Lower leg skin (tissue), 4 donors: ENCODE data around the gene ITGAD. TPM values are rescaled to one million over a fixed set of nuclear protein-coding genes. Genes with fewer than 3 reads are reported as not detected.

Experiments
- DNase-seq, 2 donors: peaks; one replicate each; pipeline ENCODE4 v3.0.0-alpha.2; 2019; ENCODE audit warnings: low spot score in 2 of 2
- H3K4me3 ChIP-seq: fragments of 200-600 bp; sonication (generic); 2 replicates; pipeline ENCODE4 v1.5.1; 2017; ENCODE audit warnings: mild to moderate bottlenecking, low read depth; ENCODE audit not compliant: poor library complexity, severe bottlenecking
- POLR2A ChIP-seq, 2 donors: fragments of 450-650 bp; IDR thresholded peaks; one replicate each; pipeline ENCODE4 v1.6.1; 2016 to 2017; ENCODE audit warnings: antibody characterized with exemption in 2 of 2, mild to moderate bottlenecking in 1 of 2, moderate library complexity in 1 of 2
- WGBS, 2 donors: methylation state at CpG; one replicate each; pipeline ENCODE4 v1.1.5; 2018; 5-methylcytosine and 5-hydroxymethylcytosine counted together
- intact Hi-C: fragments of 100-400 bp; cut with DNase I; formaldehyde crosslinking; loops from one replicate; pipeline ENCODE4 v1.15.0; 2023; ENCODE audit warnings: low total_unique reads
- total RNA-seq, 4 donors: library from RNA; depleted of rRNA; stranded (reverse); fragments of >200 nt; gene quantifications; one replicate each; pipeline ENCODE4 v1.1.0, GENCODE V29; 2016
- TF ChIP-seq, protein P1 (sequence below), 3 donors: fragments of 450-650 bp; IDR thresholded peaks; one replicate each; pipeline ENCODE4 v1.5.1; 2016; ENCODE audit warnings: antibody characterized with exemption in 3 of 3, mild to moderate bottlenecking in 3 of 3, moderate library complexity in 2 of 3

The ITGAD gene
- total RNA-seq, 4 donors from 2014 or later: not detected

DNA sequence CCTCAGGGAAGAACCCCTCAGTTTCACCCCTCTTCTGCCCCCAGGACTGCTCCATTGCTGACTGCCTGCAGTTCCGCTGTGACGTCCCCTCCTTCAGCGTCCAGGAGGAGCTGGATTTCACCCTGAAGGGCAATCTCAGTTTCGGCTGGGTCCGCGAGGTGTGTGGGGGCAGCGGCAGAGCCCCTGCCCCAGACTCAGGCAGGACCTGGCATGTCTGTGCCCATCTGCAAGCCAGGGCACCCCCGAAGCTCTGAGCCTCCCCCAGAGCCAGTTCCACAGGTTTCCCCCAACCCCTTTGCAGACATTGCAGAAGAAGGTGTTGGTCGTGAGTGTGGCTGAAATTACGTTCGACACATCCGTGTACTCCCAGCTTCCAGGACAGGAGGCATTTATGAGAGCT is 30.7 kb downstream of the ITGAD start:
- WGBS, 2 donors: 54 to 64% methylated on average over 12 of the region's 12 CpGs
- TF ChIP-seq POLR2A (IDR thresholded peaks at IDR 0.05): no peak
- TF ChIP-seq, protein P1, sequence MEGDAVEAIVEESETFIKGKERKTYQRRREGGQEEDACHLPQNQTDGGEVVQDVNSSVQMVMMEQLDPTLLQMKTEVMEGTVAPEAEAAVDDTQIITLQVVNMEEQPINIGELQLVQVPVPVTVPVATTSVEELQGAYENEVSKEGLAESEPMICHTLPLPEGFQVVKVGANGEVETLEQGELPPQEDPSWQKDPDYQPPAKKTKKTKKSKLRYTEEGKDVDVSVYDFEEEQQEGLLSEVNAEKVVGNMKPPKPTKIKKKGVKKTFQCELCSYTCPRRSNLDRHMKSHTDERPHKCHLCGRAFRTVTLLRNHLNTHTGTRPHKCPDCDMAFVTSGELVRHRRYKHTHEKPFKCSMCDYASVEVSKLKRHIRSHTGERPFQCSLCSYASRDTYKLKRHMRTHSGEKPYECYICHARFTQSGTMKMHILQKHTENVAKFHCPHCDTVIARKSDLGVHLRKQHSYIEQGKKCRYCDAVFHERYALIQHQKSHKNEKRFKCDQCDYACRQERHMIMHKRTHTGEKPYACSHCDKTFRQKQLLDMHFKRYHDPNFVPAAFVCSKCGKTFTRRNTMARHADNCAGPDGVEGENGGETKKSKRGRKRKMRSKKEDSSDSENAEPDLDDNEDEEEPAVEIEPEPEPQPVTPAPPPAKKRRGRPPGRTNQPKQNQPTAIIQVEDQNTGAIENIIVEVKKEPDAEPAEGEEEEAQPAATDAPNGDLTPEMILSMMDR (IDR thresholded peaks at IDR 0.05): no peak
- H3K4me3 ChIP-seq: no peak overlapping the region
- DNase-seq: no peak
- intact Hi-C loops: no loop called here

DNA sequence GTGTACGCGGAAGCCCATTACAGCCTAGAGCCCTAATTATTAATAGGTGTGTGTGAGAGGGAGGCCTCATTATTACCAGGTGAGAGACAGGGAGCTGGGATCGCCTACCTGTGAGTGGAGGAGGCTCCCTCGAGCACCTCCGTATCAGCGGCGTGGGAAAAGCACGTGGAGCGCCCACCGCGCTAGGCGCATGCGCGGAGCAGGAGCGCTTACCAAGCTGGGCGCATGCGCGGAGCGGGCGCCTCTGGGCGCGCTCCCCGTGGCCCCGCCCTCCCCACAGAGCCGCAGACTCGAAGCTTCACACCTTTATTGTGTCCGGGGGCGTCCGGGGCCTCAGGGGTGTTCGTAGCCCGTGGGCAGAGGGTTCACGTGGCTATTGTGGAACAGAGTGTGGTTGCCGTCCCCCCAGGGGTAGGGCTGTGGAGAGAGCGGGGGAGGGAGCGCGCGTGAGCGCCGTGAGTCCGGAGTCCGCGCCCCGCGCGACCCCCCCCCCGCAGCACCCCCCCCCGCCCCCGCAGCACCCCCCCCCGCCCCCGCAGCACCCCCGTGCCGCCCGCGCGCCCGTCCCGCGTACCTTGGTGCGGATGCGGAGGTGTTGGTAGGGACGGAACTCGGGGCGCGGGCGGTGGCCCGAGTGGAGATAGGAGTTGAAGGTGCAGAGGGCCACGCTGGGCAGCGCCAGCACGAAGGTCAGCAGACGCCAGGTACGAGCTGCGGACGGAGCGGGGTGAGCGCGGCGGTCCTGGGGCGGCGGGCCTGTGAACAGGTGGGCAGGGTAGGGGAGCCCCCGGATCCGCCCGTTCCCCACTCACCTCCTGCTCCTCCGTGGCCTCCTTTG is 34.5 kb downstream of the ITGAD start:
- H3K4me3 ChIP-seq: no peak overlapping the region
- WGBS, 2 donors: 28 to 46% methylated on average over 40 to 66 of the region's 83 CpGs
- TF ChIP-seq, protein P1 (IDR thresholded peaks at IDR 0.05): no peak
- TF ChIP-seq POLR2A (IDR thresholded peaks at IDR 0.05): no peak
- peak; percentile 25 to 91 for DNase-seq
- intact Hi-C loops: no loop called here

DNA sequence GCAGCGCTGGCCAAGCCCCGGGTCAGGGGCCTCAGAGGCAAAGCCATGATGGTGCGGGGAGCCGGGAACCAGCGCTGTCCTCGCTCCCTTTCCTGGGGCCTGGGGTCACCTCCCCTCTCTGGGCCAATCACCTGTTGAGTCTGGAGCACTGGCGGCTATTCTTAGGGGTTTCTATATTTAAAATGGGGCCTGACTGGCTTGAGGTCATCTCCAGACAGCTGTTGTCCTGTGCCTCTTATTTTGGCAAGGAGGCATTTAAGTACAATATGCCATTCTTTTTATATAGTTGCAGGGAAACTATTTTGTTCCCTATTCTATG is 35.1 kb downstream of the ITGAD start, which contains the start of gene COX6A2:
TSS of gene COX6A2 (minus strand) at position 82 of the 319 bp plus-strand sequence. CDS start at position 47, 35 bp downstream.
- H3K4me3 ChIP-seq: no peak within 1 kb of the TSS
- 58 to 60% methylated on average over 1 to 2 of the region's 7 CpGs for WGBS, 2 donors
- no peak for DNase-seq
- no peak for TF ChIP-seq POLR2A (IDR thresholded peaks at IDR 0.05)
- TF ChIP-seq, protein P1 (IDR thresholded peaks at IDR 0.05): no peak
- intact Hi-C loops: no loop called here

DNA sequence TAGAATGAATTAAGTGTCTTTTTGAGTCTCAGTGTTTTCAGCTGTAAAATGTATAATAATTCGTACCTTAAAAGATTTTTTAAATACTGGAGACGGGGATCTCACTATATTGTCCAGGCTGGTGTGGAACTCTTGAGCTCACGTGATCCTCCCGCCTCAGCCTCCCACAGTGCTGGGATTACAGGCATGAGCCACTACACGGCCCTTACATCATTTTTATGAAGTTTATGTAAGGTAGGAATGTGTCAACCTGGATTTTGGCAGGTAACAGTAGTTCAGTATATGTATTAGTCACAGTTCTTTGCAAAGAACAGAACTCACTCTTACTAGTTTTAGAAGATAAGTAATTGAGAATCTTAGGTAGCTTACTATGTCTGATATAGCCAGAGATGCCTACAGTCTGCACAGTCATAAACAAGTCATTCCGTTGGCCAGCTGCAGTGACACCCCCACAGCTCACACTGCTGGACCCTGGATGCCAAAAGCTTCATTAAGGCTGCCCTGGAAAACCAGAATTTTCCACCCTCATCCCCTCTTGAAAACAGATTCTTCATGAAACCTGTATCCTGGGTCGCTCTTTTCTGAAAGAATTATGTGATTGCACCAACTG is 35.6 kb downstream of the ITGAD start:
- TF ChIP-seq, protein P1 (IDR thresholded peaks at IDR 0.05): no peak
- TF ChIP-seq POLR2A (IDR thresholded peaks at IDR 0.05): no peak
- WGBS, 2 donors: 63 to 69% methylated on average over 7 of the region's 7 CpGs
- DNase-seq: no peak
- intact Hi-C loops: no loop called here
- no peak overlapping the region for H3K4me3 ChIP-seq

DNA sequence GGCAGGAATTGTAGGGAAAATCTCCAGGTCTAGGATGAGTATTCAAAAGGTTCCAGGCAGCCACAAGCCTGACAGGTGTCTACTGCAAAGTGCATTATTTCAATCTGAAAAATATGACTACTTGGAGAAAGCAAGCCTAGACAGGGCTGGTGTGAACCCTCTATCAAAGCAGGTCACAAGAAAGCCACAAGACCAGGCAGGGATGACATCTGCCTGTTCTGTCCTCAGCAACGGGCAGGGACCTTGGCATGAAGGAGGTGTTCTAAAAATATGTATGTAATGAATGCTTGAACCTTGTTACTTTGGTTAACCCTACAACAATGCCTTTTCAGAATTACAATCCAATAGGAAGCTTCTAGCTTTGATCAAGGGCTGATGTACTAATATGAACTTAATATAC is 36.2 kb downstream of the ITGAD start:
- no peak overlapping the region for H3K4me3 ChIP-seq
- intact Hi-C loops: no loop called here
- DNase-seq: no peak
- TF ChIP-seq, protein P1 (IDR thresholded peaks at IDR 0.05): no peak
- WGBS, 2 donors: 0 to 11% methylated on average over 1 of the region's 1 CpG
